Sigmoid colon (tissue), 4 donors: Measurements from ENCODE around the gene ZNF786.
"Not testable (repeated sequence)": the region's sequence is repeated elsewhere in the genome, so short reads cannot be mapped to it uniquely, and the experiment has no call there.

Source experiments
- EP300 ChIP-seq, 4 donors: sonication (generic); formaldehyde crosslinking; IDR thresholded peaks; one replicate each; pipeline ENCODE4 v1.6.1; 2017; ENCODE audit warnings: antibody characterized with exemption in 4 of 4
- TF ChIP-seq, protein P1 (sequence below), 4 experiments: fragments of 450-650 bp in 3 of 4; fragments of 200-600 bp in 1 of 4; IDR thresholded peaks; one replicate each; pipeline ENCODE4 v1.5.1; 2016 to 2019; ENCODE audit warnings: antibody characterized with exemption in 4 of 4, mild to moderate bottlenecking in 3 of 4, moderate library complexity in 2 of 4

DNA sequence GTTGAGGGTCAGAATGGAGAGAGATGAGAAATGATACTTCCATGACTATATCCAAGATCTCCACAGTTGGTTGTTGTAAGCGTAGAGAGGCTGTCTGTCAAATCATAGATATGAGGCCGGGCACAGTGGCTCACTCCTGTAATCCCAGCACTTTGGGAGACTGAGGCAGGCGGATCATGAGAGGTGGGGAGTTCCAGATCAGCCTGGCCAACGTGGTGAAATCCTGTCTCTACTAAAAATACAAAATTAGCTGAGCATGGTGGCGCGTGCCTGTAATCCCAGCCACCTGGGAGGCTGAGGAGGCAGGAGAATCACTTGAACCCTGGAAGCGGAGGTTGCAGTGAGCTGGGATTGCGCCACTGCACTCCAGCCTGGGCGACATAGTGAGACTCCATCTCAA, 60.1 kb downstream of the ZNF786 start:
- not testable (repeated sequence) for TF ChIP-seq EP300 (IDR thresholded peaks at IDR 0.05)
- TF ChIP-seq, protein P1, sequence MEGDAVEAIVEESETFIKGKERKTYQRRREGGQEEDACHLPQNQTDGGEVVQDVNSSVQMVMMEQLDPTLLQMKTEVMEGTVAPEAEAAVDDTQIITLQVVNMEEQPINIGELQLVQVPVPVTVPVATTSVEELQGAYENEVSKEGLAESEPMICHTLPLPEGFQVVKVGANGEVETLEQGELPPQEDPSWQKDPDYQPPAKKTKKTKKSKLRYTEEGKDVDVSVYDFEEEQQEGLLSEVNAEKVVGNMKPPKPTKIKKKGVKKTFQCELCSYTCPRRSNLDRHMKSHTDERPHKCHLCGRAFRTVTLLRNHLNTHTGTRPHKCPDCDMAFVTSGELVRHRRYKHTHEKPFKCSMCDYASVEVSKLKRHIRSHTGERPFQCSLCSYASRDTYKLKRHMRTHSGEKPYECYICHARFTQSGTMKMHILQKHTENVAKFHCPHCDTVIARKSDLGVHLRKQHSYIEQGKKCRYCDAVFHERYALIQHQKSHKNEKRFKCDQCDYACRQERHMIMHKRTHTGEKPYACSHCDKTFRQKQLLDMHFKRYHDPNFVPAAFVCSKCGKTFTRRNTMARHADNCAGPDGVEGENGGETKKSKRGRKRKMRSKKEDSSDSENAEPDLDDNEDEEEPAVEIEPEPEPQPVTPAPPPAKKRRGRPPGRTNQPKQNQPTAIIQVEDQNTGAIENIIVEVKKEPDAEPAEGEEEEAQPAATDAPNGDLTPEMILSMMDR (IDR thresholded peaks at IDR 0.05) = not testable (repeated sequence)
